SK-N-SH treated with all-trans-retinoic acid at 6 μM for 48 hours (cell line): Measurements from ENCODE around the gene GLIS1.

Experiments
- ATAC-seq: fragments of 200-7000 bp; cut with Tn5 transposase; 3 replicates; pipeline ENCODE4 v1.9.1; 2020; ENCODE audit warnings: mild to moderate bottlenecking, moderate library complexity
- BACH2 ChIP-seq: fragments of 250-450 bp; sonication (Bioruptor Pico); IDR thresholded peaks from 2 replicates; pipeline ENCODE4 v1.9.0; 2021; ENCODE audit warnings: mild to moderate bottlenecking, borderline replicate concordance
- CSDC2 ChIP-seq: fragments of 250-450 bp; sonication (Bioruptor Pico); IDR thresholded peaks from 2 replicates; pipeline ENCODE4 v1.5.0; 2020; ENCODE audit warnings: mild to moderate bottlenecking, moderate library complexity
- ESRRG ChIP-seq: fragments of 250-450 bp; sonication (Bioruptor Pico); IDR thresholded peaks from 2 replicates; pipeline ENCODE4 v1.6.1; 2021; ENCODE audit warnings: mild to moderate bottlenecking
- GLIS3 ChIP-seq: fragments of 250-450 bp; sonication (Bioruptor Pico); IDR thresholded peaks from 2 replicates; pipeline ENCODE4 v1.5.0; 2020; ENCODE audit warnings: mild to moderate bottlenecking, moderate library complexity
- OSR1 ChIP-seq: fragments of 250-450 bp; sonication (Bioruptor Pico); IDR thresholded peaks from 2 replicates; pipeline ENCODE4 v1.8.0; 2022; ENCODE audit warnings: moderate library complexity, mild to moderate bottlenecking, inconsistent platforms
- PPARA ChIP-seq: fragments of 250-450 bp; sonication (Bioruptor Pico); IDR thresholded peaks from 2 replicates; pipeline ENCODE4 v1.5.0; 2020; ENCODE audit warnings: mild to moderate bottlenecking, borderline replicate concordance
- RARB ChIP-seq: fragments of 250-450 bp; sonication (Bioruptor Pico); IDR thresholded peaks from 2 replicates; pipeline ENCODE4 v1.8.0; 2021; ENCODE audit warnings: mild to moderate bottlenecking, moderate library complexity
- SNAI2 ChIP-seq: fragments of 250-450 bp; sonication (Bioruptor Pico); IDR thresholded peaks from 2 replicates; pipeline ENCODE4 v1.5.0; 2020; ENCODE audit warnings: mild to moderate bottlenecking, moderate library complexity
- TCF4 ChIP-seq: fragments of 250-450 bp; sonication (Bioruptor Pico); IDR thresholded peaks from 2 replicates; pipeline ENCODE4 v1.8.0; 2021; ENCODE audit warnings: mild to moderate bottlenecking, moderate library complexity, borderline replicate concordance
- TOX ChIP-seq: fragments of 250-450 bp; sonication (Bioruptor Pico); IDR thresholded peaks from 2 replicates; pipeline ENCODE4 v1.8.0; 2021; ENCODE audit warnings: mild to moderate bottlenecking, moderate library complexity, borderline replicate concordance
- ZC3H10 ChIP-seq: fragments of 250-450 bp; sonication (Bioruptor Pico); IDR thresholded peaks from 2 replicates; pipeline ENCODE4 v1.5.1; 2021; ENCODE audit warnings: mild to moderate bottlenecking, moderate library complexity
- ZFP3 ChIP-seq: fragments of 250-450 bp; sonication (Bioruptor Pico); IDR thresholded peaks from 2 replicates; pipeline ENCODE4 v1.5.0; 2020; ENCODE audit warnings: mild to moderate bottlenecking, moderate library complexity
- ZFP30 ChIP-seq: fragments of 450-650 bp; formaldehyde crosslinking; IDR thresholded peaks from 2 replicates; pipeline ENCODE4 v1.5.0; 2022; ENCODE audit warnings: mild to moderate bottlenecking, moderate library complexity
- ZNF70 ChIP-seq: fragments of 450-650 bp; formaldehyde crosslinking; IDR thresholded peaks from 2 replicates; pipeline ENCODE4 v1.5.0; 2020; ENCODE audit warnings: mild to moderate bottlenecking, moderate library complexity
- ZNF8 ChIP-seq: fragments of 450-650 bp; formaldehyde crosslinking; IDR thresholded peaks from 2 replicates; pipeline ENCODE4 v1.5.0; 2020; ENCODE audit warnings: mild to moderate bottlenecking, moderate library complexity
- TF ChIP-seq, protein P1 (sequence below): fragments of 250-450 bp; sonication (Bioruptor Pico); IDR thresholded peaks from 2 replicates; pipeline ENCODE4 v1.8.0; 2020; ENCODE audit warnings: mild to moderate bottlenecking, moderate library complexity, borderline replicate concordance
- TF ChIP-seq, protein P2 (sequence below): fragments of 250-450 bp; sonication (Bioruptor Pico); IDR thresholded peaks from 2 replicates; pipeline ENCODE4 v1.5.1; 2020; ENCODE audit warnings: low read depth, mild to moderate bottlenecking, moderate library complexity

GLIS1 gene

DNA sequence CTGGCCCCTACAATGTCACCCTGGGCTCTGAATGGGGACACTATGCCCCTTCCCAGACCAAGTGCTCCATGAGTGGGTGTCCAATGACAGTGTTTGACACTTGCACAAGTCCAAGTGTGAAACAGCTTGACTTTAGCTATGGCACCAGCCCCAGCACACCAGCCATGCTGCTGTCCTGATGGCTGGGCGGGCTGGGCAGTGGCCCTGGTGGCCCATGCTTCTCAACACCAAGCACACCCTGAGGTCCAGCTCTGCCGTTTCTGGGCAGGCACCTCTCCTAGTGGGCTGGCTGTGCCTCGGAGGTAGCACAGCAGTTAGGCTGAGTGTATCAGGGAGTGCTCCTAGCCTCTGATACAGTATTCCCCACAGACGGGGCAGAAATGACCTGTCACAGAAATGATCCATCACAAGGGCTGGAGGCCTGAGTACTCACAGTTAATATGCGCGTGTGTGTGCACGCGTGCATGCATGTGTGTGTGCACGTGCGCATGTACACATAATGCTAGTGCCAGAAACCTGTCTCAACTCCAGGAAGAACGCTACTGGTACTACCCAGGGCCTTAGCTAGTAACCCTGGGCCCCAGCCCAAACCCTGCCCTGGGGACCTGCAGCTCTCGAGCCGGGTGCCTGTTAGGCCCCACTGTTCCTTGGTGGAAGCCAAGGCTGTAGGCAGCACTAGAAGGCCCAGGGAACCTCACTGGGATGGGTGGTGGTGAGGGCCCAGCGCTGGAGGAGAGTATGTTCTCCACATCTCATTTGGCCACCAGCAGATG is 145.8 kb downstream of the GLIS1 start:
- TF ChIP-seq, protein P1, sequence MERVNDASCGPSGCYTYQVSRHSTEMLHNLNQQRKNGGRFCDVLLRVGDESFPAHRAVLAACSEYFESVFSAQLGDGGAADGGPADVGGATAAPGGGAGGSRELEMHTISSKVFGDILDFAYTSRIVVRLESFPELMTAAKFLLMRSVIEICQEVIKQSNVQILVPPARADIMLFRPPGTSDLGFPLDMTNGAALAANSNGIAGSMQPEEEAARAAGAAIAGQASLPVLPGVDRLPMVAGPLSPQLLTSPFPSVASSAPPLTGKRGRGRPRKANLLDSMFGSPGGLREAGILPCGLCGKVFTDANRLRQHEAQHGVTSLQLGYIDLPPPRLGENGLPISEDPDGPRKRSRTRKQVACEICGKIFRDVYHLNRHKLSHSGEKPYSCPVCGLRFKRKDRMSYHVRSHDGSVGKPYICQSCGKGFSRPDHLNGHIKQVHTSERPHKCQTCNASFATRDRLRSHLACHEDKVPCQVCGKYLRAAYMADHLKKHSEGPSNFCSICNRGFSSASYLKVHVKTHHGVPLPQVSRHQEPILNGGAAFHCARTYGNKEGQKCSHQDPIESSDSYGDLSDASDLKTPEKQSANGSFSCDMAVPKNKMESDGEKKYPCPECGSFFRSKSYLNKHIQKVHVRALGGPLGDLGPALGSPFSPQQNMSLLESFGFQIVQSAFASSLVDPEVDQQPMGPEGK (CRISPR knock-in tag) = no peak
- ATAC-seq = no peak

DNA sequence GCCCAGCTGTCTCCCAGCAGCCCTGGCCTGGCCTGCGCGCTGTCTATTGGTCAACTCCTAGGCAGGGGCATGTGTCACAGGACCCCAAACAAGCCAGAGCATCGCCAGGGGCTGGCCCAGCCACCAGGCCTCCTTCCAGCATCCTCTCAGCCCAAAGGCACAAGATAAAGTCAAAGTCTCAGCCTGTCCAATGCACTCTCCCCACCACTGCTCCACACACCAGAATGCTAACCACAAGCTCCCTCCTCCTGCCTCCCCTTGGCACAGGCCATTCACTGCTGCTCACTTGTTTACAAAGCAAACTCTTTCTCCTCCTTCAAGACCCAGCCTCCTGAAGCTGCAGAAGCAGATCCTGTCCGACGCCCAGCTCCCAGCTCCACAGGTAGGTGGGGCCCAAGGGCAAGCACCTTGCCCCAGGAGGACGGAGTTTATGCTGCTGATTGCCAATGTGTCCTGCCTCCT is 146.4 kb downstream of the GLIS1 start:
- TF ChIP-seq TCF4 (CRISPR knock-in tag) (no peak), TOX (CRISPR knock-in tag) (no peak)
- TF ChIP-seq, protein P2, sequence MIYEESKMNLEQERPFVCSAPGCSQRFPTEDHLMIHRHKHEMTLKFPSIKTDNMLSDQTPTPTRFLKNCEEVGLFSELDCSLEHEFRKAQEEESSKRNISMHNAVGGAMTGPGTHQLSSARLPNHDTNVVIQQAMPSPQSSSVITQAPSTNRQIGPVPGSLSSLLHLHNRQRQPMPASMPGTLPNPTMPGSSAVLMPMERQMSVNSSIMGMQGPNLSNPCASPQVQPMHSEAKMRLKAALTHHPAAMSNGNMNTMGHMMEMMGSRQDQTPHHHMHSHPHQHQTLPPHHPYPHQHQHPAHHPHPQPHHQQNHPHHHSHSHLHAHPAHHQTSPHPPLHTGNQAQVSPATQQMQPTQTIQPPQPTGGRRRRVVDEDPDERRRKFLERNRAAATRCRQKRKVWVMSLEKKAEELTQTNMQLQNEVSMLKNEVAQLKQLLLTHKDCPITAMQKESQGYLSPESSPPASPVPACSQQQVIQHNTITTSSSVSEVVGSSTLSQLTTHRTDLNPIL (CRISPR knock-in tag) = no peak
- peak; percentile 33; the same call in 2 of the 3 replicates for ATAC-seq

DNA sequence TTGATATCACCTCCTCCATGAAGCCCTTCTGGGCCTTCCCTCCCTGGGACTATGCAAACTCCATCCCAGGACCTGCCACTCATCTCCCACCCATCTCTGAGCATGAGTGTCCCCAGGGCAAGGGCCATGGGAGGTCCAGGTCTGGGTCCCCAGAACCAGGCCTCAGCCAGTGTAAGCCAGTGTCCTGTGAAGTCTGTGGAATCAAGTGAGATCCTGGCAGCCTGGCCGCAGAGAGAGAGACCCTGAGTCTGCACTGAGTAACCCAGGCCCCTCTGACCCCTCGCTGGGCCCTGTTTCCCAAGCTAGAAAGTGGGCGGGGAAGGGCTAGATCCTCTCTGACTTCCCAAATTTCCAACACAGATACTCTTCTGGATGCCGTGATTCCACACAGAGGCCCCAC is 147.0 kb downstream of the GLIS1 start:
- TF ChIP-seq PPARA = no peak
- no peak for TF ChIP-seq RARB (CRISPR knock-in tag)
- no peak for TF ChIP-seq TCF4 (CRISPR knock-in tag)
- TF ChIP-seq, protein P1 (CRISPR knock-in tag) = no peak
- TF ChIP-seq, protein P2 (CRISPR knock-in tag) = no peak
- TF ChIP-seq CSDC2 (CRISPR knock-in tag) = no peak
- TF ChIP-seq ZNF70 (CRISPR knock-in tag) = no peak
- no peak for TF ChIP-seq ZC3H10 (CRISPR knock-in tag)
- TF ChIP-seq ZFP30 (CRISPR knock-in tag) = no peak
- no peak for TF ChIP-seq ZFP3 (CRISPR knock-in tag)
- no peak for TF ChIP-seq BACH2 (CRISPR knock-in tag)
- TF ChIP-seq ZNF8 = no peak
- no peak for TF ChIP-seq TOX (CRISPR knock-in tag)
- no peak for TF ChIP-seq OSR1 (CRISPR knock-in tag)
- no peak for TF ChIP-seq GLIS3 (CRISPR knock-in tag)
- TF ChIP-seq ESRRG = no peak
- no peak for ATAC-seq

DNA sequence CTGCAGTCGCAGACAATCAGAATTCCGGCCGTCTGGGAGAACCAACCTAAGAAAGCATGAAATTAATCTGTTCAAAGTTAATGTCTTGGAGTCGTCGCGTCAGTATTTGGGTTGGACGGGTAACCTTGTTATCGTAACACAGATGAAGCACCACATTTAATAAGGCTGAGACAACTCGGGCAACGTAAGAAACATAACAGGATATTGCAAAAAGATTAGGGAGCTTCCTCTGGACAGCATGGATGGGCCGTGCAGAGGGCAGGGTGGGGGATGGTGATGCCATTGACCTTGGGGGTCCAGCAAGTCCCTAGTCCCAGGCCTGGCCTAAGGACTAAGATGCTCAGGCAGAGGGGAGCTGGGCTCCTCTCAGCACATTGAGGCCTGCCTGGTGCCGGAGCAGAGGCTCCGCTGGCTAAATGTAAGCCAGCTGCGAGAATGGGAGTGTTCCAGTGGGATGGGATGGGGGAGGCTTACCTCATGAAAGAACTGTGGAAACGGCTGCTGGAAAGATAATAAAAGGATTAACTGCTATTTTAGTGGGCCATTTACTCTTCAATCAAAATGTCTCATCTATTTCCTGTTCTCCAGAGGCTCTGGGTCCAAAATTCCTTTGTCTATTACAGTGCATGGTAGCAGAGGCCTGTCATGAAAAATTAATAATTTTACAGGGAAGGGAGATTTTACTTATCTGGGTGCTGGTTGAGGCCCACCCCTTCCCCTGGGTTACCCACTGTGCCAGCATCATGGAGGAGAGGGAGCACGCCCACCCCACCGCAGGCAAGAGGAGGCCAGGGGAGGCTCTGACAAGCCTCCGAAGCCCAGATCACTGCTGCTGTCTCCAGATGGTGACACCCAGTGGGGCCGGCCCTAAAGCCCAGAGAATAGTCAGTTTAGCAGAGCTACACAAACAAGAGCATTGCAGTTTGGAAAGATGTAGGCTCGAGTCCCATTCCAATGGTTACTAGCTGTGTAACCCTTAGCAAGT is 148.1 kb downstream of the GLIS1 start:
- peak; percentile 35 for ATAC-seq
- TF ChIP-seq, protein P2 (CRISPR knock-in tag) = no peak
- no peak for TF ChIP-seq ZNF70 (CRISPR knock-in tag)
- no peak for TF ChIP-seq SNAI2 (CRISPR knock-in tag)
